ENCODE data around the gene RPN1. TPM values are rescaled to one million over a fixed set of nuclear protein-coding genes. Genes with fewer than 3 reads are reported as not detected.
"Not testable (repeated sequence)": the region's sequence is repeated elsewhere in the genome, so short reads cannot be mapped to it uniquely, and the experiment has no call there.

Gene RPN1
- total RNA-seq, 4 donors from 2014 or later: 125 to 184 (median 143) TPM

DNA sequence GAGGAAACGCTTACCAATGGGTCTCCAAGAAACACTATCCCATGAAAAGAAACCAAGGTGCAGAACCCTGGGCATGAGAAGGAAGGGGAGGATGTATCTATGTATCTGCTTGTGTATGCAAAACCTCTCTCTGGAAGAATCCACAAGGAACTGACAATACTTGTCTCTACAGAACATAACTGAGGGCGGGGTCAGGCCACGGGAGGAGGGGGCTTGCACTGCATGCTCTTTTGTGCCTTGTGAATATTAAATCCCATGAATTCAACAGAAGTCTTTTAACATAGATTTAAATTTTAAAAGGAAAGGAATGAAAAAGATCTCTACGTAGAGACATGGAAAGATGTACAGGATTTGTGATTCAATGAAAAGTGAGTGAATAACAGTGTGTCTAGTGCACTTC is 57.8 kb downstream of the RPN1 start:
- in situ Hi-C loops (cut with MboI; ENCODE audit: low pct_ligation_motif_present in 1 of 4, low pct_unique_long_range_greater_than_20kb in 1 of 4, low sequenced_read_pairs in 3 of 4) (loop anchor here in 3 of 4 donors (10.0 to 25.0 kb wide), 3 partner anchors 168 to 506 kb away; no protein-coding TSS in a partner anchor), intact Hi-C loops (cut with DNase I; ENCODE audit: low total_unique reads) (no loop called here)
- H3K4me1 ChIP-seq: no peaks in the 10 kb centered on the region
- H3K4me3 ChIP-seq: no peak overlapping the region
- no peaks in the 10 kb centered on the region for H3K9me3 ChIP-seq
- TF ChIP-seq POLR2AphosphoS5 (IDR thresholded peaks at IDR 0.05) (no peak), POLR2A (IDR thresholded peaks at IDR 0.05) (no peak), EP300 (IDR thresholded peaks at IDR 0.05; ENCODE audit: low read depth) (no peak)
- TF ChIP-seq, protein P1, sequence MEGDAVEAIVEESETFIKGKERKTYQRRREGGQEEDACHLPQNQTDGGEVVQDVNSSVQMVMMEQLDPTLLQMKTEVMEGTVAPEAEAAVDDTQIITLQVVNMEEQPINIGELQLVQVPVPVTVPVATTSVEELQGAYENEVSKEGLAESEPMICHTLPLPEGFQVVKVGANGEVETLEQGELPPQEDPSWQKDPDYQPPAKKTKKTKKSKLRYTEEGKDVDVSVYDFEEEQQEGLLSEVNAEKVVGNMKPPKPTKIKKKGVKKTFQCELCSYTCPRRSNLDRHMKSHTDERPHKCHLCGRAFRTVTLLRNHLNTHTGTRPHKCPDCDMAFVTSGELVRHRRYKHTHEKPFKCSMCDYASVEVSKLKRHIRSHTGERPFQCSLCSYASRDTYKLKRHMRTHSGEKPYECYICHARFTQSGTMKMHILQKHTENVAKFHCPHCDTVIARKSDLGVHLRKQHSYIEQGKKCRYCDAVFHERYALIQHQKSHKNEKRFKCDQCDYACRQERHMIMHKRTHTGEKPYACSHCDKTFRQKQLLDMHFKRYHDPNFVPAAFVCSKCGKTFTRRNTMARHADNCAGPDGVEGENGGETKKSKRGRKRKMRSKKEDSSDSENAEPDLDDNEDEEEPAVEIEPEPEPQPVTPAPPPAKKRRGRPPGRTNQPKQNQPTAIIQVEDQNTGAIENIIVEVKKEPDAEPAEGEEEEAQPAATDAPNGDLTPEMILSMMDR (IDR thresholded peaks at IDR 0.05): no peak
- WGBS, 2 donors (ENCODE audit: low coverage in 1 of 2): 69 to 81% methylated on average over 3 to 4 of the region's 4 CpGs
- H3K27me3 ChIP-seq: peaks cover 5% of the 10 kb centered on the region
- no peak for DNase-seq
- no peak overlapping the region for H3K27ac ChIP-seq
- H3K36me3 ChIP-seq: no peaks in the 10 kb centered on the region

DNA sequence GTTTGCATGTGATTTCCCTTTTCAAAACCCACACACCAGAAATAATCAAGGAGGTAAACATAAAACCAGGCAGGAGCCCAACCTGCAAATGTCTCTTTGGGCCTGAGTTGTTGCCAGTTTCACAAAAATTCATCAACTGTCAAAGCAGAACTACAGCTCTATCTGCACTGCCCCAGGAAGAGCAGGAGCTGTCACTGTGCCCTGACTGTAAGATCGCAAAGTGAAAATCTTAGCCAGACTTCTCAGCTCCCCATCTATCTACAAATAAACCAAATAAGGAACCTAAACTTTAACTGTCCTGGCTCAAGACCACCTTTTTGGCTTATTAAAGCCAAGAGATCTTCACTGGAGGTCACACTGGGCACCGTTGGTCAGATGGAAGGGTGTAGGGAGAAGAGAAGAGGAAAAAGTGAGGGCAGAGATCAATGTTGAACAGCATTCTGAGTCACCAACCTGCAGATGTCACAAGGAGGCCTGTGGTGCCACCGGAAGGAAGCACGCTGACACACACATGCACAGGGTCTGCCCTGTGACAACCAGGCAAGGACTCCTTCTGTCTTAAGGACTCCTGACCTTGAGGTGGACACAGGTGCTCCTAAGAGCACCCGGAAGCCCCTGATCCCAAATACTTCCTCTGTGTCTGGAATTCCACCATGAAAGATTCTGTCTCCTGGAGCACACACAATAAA is 58.7 kb downstream of the RPN1 start:
- no peak for TF ChIP-seq POLR2A (IDR thresholded peaks at IDR 0.05)
- TF ChIP-seq EP300 (IDR thresholded peaks at IDR 0.05; ENCODE audit: low read depth): no peak
- TF ChIP-seq, protein P1 (IDR thresholded peaks at IDR 0.05): no peak
- TF ChIP-seq POLR2AphosphoS5 (IDR thresholded peaks at IDR 0.05): no peak
- in situ Hi-C loops (cut with MboI; ENCODE audit: low pct_ligation_motif_present in 1 of 4, low pct_unique_long_range_greater_than_20kb in 1 of 4, low sequenced_read_pairs in 3 of 4) (loop anchor here in 3 of 4 donors (10.0 to 25.0 kb wide), 3 partner anchors 167 to 505 kb away; no protein-coding TSS in a partner anchor), intact Hi-C loops (cut with DNase I; ENCODE audit: low total_unique reads) (no loop called here)
- Histone ChIP-seq H3K27me3 (peaks cover 5% of the 10 kb centered on the region), H3K4me3 (no peak overlapping the region), H3K36me3 (no peaks in the 10 kb centered on the region), H3K9me3 (no peaks in the 10 kb centered on the region), H3K27ac (no peak overlapping the region), H3K4me1 (no peaks in the 10 kb centered on the region)
- 63 to 100% methylated on average over 1 to 5 of the region's 5 CpGs for WGBS, 2 donors (ENCODE audit: low coverage in 1 of 2)
- no peak for DNase-seq

DNA sequence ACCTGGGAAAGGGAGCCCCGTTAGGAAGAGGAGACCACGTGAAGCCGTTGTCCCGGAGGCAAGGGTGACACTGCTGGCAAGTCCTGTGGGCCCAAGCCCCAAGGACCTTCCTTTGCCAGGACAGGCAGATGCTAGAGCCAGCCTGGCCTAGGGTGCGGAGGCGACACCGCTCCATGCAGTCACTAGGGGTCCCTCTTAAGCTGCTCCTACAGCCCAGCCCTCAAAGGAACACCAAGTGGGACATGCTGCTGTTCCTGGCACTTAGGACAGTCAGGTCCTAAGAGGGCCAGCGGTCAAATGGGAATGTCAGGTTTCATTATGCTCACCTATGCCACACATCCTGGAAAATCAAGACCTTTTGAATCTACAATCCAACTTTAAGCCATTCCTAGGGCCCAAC is 59.7 kb downstream of the RPN1 start:
- no peak overlapping the region for H3K27ac ChIP-seq
- no peak overlapping the region for H3K4me3 ChIP-seq
- H3K36me3 ChIP-seq: no peaks in the 10 kb centered on the region
- in situ Hi-C loops (cut with MboI; ENCODE audit: low pct_ligation_motif_present in 1 of 4, low pct_unique_long_range_greater_than_20kb in 1 of 4, low sequenced_read_pairs in 3 of 4): loop anchor here in 3 of 4 donors (10.0 to 25.0 kb wide), 3 partner anchors 166 to 504 kb away; no protein-coding TSS in a partner anchor
- WGBS, 2 donors (ENCODE audit: low coverage in 1 of 2): 83% methylated on average over 8 of the region's 8 CpGs; no CpG with 5 or more reads in 1 of the 2 donors
- H3K27me3 ChIP-seq: peaks cover 5% of the 10 kb centered on the region
- no peak for TF ChIP-seq EP300 (IDR thresholded peaks at IDR 0.05; ENCODE audit: low read depth)
- TF ChIP-seq POLR2A (IDR thresholded peaks at IDR 0.05): no peak
- no peak for TF ChIP-seq POLR2AphosphoS5 (IDR thresholded peaks at IDR 0.05)
- TF ChIP-seq, protein P1 (IDR thresholded peaks at IDR 0.05): no peak
- intact Hi-C loops (cut with DNase I; ENCODE audit: low total_unique reads): no loop called here
- DNase-seq: no peak
- H3K9me3 ChIP-seq: no peaks in the 10 kb centered on the region
- no peaks in the 10 kb centered on the region for H3K4me1 ChIP-seq

DNA sequence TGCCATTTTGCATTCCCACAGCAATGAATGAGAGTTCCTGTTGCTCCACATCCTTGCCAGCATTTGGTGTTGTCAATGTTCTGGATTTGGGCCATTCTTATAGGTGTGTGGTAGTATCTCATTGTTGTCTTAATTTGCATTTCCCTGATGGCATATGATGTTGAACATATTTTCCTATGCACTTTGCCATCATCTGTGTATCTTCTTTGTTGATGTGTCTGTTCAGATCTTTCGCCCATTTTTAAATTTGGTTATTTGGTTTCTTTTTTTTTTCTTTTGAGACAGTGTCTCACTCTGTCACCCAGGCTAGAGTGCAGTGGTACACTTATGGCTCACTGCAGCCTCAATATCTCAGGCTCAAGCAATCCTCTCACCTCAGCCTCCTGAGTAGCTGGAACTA is 60.6 kb downstream of the RPN1 start:
- in situ Hi-C loops (cut with MboI; ENCODE audit: low pct_ligation_motif_present in 1 of 4, low pct_unique_long_range_greater_than_20kb in 1 of 4, low sequenced_read_pairs in 3 of 4): loop anchor here in 3 of 4 donors (10.0 to 25.0 kb wide), 3 partner anchors 165 to 503 kb away; no protein-coding TSS in a partner anchor
- intact Hi-C loops (cut with DNase I; ENCODE audit: low total_unique reads); H3K27ac ChIP-seq: not testable (repeated sequence)

More for the DNA sequence above, 60.6 kb downstream of the RPN1 start:
- WGBS, 2 donors (ENCODE audit: low coverage in 1 of 2): 57 to 71% methylated on average over 1 of the region's 1 CpG
- H3K36me3 ChIP-seq, DNase-seq, H3K4me1 ChIP-seq, H3K27me3 ChIP-seq, H3K9me3 ChIP-seq, H3K4me3 ChIP-seq: not testable (repeated sequence)

All from transverse colon (tissue), 4 donors.